NB4 (cell line): ENCODE results near the gene HLA-DPB1.

Experiments
- DNase-seq: peaks from one replicate; pipeline ENCODE4 v3.0.0; 2010; ENCODE audit warnings: low read depth
- H3K4me3 ChIP-seq: one replicate; pipeline ENCODE4 v1.5.1; 2011; ENCODE audit warnings: mild to moderate bottlenecking, low read depth, low read length, moderate library complexity
- MYC ChIP-seq: IDR thresholded peaks from 2 replicates; pipeline ENCODE4 v1.6.1; 2011; ENCODE audit warnings: low read depth, low read length
- POLR2A ChIP-seq: IDR thresholded peaks from 2 replicates; pipeline ENCODE4 v1.6.1; 2011; ENCODE audit warnings: mild to moderate bottlenecking; ENCODE audit not compliant: insufficient read length; ENCODE audit errors: extremely low read depth
- TF ChIP-seq, protein P1 (sequence below): IDR thresholded peaks from one replicate; pipeline ENCODE4 v1.5.1; 2012; ENCODE audit warnings: low read depth, low read length
- TF ChIP-seq, protein P2 (sequence below): IDR thresholded peaks from 2 replicates; pipeline ENCODE4 v1.6.1; 2011; ENCODE audit warnings: low read depth, low read length

The HLA-DPB1 gene

DNA sequence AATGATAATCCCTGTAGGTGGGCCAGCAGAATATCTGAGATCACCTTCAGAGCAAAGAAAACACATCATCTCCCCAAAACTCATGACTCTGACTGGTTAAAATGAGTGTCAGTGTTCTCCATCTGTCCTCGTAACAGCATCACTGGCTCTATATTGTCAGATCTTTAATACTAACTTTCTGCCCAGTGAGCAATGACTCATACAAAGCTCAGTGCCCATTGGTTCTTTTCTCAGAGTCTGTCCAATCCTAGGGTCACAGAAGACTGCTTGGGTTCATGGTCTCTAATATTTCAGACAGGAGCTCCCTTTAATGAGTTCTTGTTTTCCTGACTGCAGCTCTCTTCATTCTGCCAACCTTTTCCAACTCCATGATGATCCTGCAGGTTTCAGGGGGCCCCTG lies 36.4 kb downstream of the HLA-DPB1 start:
- peak; percentile 62 for DNase-seq
- TF ChIP-seq, protein P1, sequence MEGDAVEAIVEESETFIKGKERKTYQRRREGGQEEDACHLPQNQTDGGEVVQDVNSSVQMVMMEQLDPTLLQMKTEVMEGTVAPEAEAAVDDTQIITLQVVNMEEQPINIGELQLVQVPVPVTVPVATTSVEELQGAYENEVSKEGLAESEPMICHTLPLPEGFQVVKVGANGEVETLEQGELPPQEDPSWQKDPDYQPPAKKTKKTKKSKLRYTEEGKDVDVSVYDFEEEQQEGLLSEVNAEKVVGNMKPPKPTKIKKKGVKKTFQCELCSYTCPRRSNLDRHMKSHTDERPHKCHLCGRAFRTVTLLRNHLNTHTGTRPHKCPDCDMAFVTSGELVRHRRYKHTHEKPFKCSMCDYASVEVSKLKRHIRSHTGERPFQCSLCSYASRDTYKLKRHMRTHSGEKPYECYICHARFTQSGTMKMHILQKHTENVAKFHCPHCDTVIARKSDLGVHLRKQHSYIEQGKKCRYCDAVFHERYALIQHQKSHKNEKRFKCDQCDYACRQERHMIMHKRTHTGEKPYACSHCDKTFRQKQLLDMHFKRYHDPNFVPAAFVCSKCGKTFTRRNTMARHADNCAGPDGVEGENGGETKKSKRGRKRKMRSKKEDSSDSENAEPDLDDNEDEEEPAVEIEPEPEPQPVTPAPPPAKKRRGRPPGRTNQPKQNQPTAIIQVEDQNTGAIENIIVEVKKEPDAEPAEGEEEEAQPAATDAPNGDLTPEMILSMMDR, result no peak
- TF ChIP-seq, protein P2, sequence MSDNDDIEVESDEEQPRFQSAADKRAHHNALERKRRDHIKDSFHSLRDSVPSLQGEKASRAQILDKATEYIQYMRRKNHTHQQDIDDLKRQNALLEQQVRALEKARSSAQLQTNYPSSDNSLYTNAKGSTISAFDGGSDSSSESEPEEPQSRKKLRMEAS, result no peak
- TF ChIP-seq MYC (no peak), POLR2A (no peak)
- no peak overlapping the region for H3K4me3 ChIP-seq

DNA sequence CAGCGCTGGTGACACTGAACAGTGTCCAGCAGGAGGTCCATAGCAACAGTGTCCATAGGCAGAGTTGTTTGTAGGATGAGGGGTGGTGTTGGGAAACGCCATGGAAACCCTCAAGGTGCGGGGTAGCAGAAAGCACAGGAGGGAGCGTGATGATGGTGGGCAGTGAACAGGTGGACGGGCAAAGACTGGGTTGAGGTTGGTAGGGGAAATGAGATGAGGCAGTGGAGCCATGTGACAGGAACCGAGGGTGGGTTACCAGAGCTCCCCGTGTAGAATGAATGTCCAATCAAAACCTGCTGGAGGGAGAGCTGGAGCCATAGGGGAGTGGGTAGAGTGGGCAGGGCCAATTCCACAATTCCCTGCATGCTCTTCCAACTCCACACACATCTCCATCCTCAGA lies 38.0 kb downstream of the HLA-DPB1 start:
- TF ChIP-seq POLR2A, result no peak
- no peak for TF ChIP-seq MYC
- TF ChIP-seq, protein P1, result no peak
- TF ChIP-seq, protein P2, result no peak
- DNase-seq, result no peak
- H3K4me3 ChIP-seq, result no peak overlapping the region

DNA sequence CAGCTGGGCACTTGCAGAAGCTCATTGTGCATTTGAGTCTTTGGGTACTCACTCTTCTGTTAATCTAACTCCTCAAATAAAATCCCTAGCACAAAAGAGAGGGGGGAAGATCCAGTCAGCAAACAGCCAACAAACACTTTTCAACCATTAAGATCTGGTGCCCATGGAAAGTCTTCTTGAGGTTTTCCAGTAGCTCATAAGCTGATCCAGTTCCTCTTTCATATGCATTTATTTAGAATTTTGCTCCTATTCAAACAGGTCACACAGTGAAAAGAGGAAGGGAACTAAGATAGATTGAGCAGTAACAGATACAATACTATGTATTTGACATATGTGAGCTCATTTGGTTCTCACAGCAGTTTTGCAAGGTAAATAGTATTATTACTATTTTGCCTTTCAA lies 38.6 kb downstream of the HLA-DPB1 start:
- no peak overlapping the region for H3K4me3 ChIP-seq
- TF ChIP-seq MYC (no peak), POLR2A (no peak)
- TF ChIP-seq, protein P1, result no peak
- TF ChIP-seq, protein P2, result no peak
- DNase-seq, result peak; percentile 60

DNA sequence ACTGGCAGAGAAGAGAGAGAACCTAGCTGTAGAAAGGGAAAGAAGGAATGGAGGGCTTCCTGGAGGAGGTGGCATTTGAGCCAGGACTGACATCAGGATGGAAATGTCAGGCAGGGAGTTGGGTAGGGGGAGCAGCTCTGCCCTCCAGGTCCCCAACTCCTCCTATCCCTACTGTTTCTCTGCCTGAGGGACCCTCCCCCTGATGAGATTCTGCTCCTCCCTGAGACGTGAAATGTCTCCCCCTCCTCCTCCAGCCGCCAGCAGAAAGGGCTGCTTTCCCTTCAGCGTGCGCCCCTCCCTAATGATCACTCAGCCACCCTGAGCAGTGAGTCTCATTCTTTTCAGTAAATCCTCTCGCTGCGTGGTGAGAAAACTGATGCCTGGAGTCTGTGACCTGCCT lies 40.6 kb downstream of the HLA-DPB1 start:
- DNase-seq, result no peak
- TF ChIP-seq, protein P1, result no peak
- TF ChIP-seq, protein P2, result no peak
- TF ChIP-seq POLR2A (no peak), MYC (no peak)
- H3K4me3 ChIP-seq, result no peak overlapping the region

DNA sequence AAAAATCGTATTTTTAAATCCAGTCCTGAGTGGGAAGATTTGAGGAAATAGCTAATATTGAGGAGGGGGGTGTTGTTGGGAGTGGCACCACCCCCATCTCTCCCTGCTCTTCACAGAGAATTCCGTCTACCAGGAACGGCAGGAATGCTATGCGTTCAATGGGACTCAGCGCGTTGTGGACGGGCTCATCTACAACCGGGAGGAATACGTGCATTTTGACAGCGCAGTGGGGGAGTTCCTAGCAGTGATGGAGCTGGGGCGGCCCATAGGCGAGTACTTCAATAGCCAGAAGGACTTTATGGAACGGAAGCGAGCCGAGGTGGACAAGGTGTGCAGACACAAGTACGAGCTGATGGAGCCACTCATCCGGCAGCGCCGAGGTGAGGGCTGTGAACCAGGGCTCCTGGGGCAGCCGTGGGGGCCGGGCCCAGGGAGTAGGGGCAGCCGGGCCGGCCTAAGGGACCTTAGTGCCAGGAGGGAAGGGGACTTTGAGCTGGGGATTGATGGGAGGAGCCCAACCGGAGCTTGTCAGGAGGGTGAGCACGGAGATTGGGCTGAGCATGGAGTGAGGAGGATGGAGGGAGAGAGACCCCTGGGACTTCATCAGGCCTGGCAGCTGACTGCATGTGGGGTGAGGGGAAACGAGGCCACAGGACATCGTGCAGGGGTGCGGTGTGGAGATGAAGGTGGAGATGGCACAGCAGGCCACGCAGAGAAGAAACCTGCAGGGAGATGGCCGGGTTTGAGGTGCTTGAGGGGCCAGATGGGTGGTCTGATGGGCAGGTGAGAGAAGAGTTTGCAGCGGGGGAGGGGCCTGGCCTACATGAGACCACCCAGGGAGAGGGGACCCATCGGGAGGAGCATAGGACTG lies 41.3 kb downstream of the HLA-DPB1 start:
- TF ChIP-seq POLR2A (no peak), MYC (no peak)
- TF ChIP-seq, protein P2, result no peak
- TF ChIP-seq, protein P1, result no peak
- DNase-seq, result no peak
- H3K4me3 ChIP-seq, result no peak overlapping the region
